Kidney capillary endothelial cell (primary cell): ENCODE results near the gene CEP89.
A peak's percentile ranks its signal among the peaks of the same experiment; 100 is the strongest.
"Not testable (repeated sequence)": the region's sequence is repeated elsewhere in the genome, so short reads cannot be mapped to it uniquely, and the experiment has no call there.

Experiments used
- DNase-seq: peaks from one replicate; pipeline ENCODE4 v3.0.0-alpha.2; 2018; ENCODE audit warnings: low spot score

CEP89 gene

GRCh38 chr19:32971715-32972540 is at the start of gene CEP89, which contains the start of gene FAAP24:
Gene CEP89, minus strand, starts transcription at chr19:32971958. Its CDS starts 84 bp downstream, at chr19:32971874.
Gene FAAP24, plus strand, starts transcription at chr19:32972242. Its CDS starts 955 bp downstream, at chr19:32973197.
- DNase-seq, result peak; percentile 98

GRCh38 chr19:33010891-33011290 is 39.1 kb upstream of the CEP89 start:
- not testable (repeated sequence) for DNase-seq

GRCh38 chr19:33008738-33009137 is 37.0 kb upstream of the CEP89 start:
- no peak for DNase-seq

GRCh38 chr19:33005440-33005839 is 33.7 kb upstream of the CEP89 start:
- DNase-seq, result no peak

- not testable (repeated sequence) for DNase-seq
Measured at GRCh38 chr19:33003424-33004024, 31.8 kb upstream of the CEP89 start.

GRCh38 chr19:33002126-33002865 is 30.5 kb upstream of the CEP89 start:
- DNase-seq, result not testable (repeated sequence)

GRCh38 chr19:33000910-33001309 is 29.2 kb upstream of the CEP89 start:
- no peak for DNase-seq

- DNase-seq, result no peak
Measured at GRCh38 chr19:33000510-33000909, 28.8 kb upstream of the CEP89 start.

- DNase-seq, result no peak
Measured at GRCh38 chr19:32998722-32999121, 27.0 kb upstream of the CEP89 start.

GRCh38 chr19:32997716-32998355 is 26.1 kb upstream of the CEP89 start:
- DNase-seq, result no peak

GRCh38 chr19:32997061-32997464 is 25.3 kb upstream of the CEP89 start:
- not testable (repeated sequence) for DNase-seq

GRCh38 chr19:32995966-32996365 is 24.2 kb upstream of the CEP89 start:
- not testable (repeated sequence) for DNase-seq

- no peak for DNase-seq
Measured at GRCh38 chr19:32988724-32989123, 17.0 kb upstream of the CEP89 start.

GRCh38 chr19:32988254-32988653 is 16.5 kb upstream of the CEP89 start:
- not testable (repeated sequence) for DNase-seq

GRCh38 chr19:32982488-32982887 is 10.7 kb upstream of the CEP89 start:
- DNase-seq, result not testable (repeated sequence)

- not testable (repeated sequence) for DNase-seq
Measured at GRCh38 chr19:32979807-32980206, 8.0 kb upstream of the CEP89 start.

GRCh38 chr19:32977813-32978212 is 6.1 kb upstream of the CEP89 start:
- not testable (repeated sequence) for DNase-seq

GRCh38 chr19:32977280-32977679 is 5.5 kb upstream of the CEP89 start:
- no peak for DNase-seq

GRCh38 chr19:32976223-32976805 is 4.6 kb upstream of the CEP89 start:
- DNase-seq, result peak; percentile 51

GRCh38 chr19:32971012-32971595 is 654 bp downstream of the CEP89 start:
- no peak for DNase-seq

GRCh38 chr19:32969549-32969948 is 2.2 kb downstream of the CEP89 start:
- no peak for DNase-seq
